ENCODE results near the gene HJURP.

Gene HJURP

GRCh38 chr2:233857511-233858141, 3.3 kb upstream of the HJURP start:
- TF ChIP-seq CTCF (IDR thresholded peaks at IDR 0.05; ENCODE audit: insufficient read depth, low read depth, low read length, missing control alignments) = peak; percentile 74
- peak; percentile 63 for DNase-seq (ENCODE audit: low read depth)
- no peak overlapping the region for H3K4me3 ChIP-seq (ENCODE audit: low read length)

- no peak for TF ChIP-seq CTCF (IDR thresholded peaks at IDR 0.05; ENCODE audit: insufficient read depth, low read depth, low read length, missing control alignments)
- H3K4me3 ChIP-seq (ENCODE audit: low read length) = no peak overlapping the region
- DNase-seq (ENCODE audit: low read depth) = no peak
Observed at GRCh38 chr2:233856184-233856583, 1.8 kb upstream of the HJURP start.

GRCh38 chr2:233855345-233855744, 1.0 kb upstream of the HJURP start:
- no peak overlapping the region for H3K4me3 ChIP-seq (ENCODE audit: low read length)
- no peak for DNase-seq (ENCODE audit: low read depth)
- TF ChIP-seq CTCF (IDR thresholded peaks at IDR 0.05; ENCODE audit: insufficient read depth, low read depth, low read length, missing control alignments) = no peak

GRCh38 chr2:233853883-233854240, 473 bp downstream of the HJURP start:
- peak overlapping the region; percentile 84 for H3K4me3 ChIP-seq (ENCODE audit: low read length)
- no peak for TF ChIP-seq CTCF (IDR thresholded peaks at IDR 0.05; ENCODE audit: insufficient read depth, low read depth, low read length, missing control alignments)
- DNase-seq (ENCODE audit: low read depth) = no peak

- no peak for TF ChIP-seq CTCF (IDR thresholded peaks at IDR 0.05; ENCODE audit: insufficient read depth, low read depth, low read length, missing control alignments)
- DNase-seq (ENCODE audit: low read depth) = peak; percentile 31
- H3K4me3 ChIP-seq (ENCODE audit: low read length) = peak overlapping the region; percentile 84
Observed at GRCh38 chr2:233853353-233853752, 982 bp downstream of the HJURP start.

DNA sequence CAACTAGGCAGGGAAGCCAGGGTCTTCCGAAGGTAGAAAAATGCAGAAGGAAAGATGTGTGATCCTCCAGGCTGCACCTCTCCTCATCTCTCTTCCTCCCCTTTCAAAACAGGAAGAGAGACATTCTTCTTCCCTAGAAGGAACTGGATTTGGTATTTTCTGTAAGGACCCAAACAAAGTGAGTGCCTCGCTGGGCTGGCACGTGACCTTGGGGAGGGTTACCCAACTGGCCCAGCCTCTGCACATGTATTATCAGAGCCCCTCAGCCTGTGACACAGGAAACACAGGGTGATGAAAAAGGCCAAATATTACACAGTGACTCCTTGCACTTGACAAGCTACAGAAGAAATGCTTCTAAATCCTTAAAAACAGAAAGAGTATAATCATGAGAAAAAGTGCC, 2.3 kb downstream of the HJURP start:
- DNase-seq (ENCODE audit: low read depth) = no peak
- no peak overlapping the region for H3K4me3 ChIP-seq (ENCODE audit: low read length)
- TF ChIP-seq CTCF (IDR thresholded peaks at IDR 0.05; ENCODE audit: insufficient read depth, low read depth, low read length, missing control alignments) = no peak

- no peak overlapping the region for H3K4me3 ChIP-seq (ENCODE audit: low read length)
- DNase-seq (ENCODE audit: low read depth) = no peak
- no peak for TF ChIP-seq CTCF (IDR thresholded peaks at IDR 0.05; ENCODE audit: insufficient read depth, low read depth, low read length, missing control alignments)
Observed at GRCh38 chr2:233851169-233851568, 3.2 kb downstream of the HJURP start.

Measured in epithelial cell of esophagus (primary cell).